Sigmoid colon (tissue), 4 donors: ENCODE results near the gene JAKMIP1.

ENCODE experiments used
- EP300 ChIP-seq, 4 donors: sonication (generic); formaldehyde crosslinking; IDR thresholded peaks; one replicate each; pipeline ENCODE4 v1.6.1; 2017; ENCODE audit warnings: antibody characterized with exemption in 4 of 4
- POLR2A ChIP-seq, 2 donors: fragments of 450-650 bp; IDR thresholded peaks; one replicate each; pipeline ENCODE4 v1.6.1; 2016; ENCODE audit warnings: antibody characterized with exemption in 2 of 2, mild to moderate bottlenecking in 2 of 2, moderate library complexity in 2 of 2
- TF ChIP-seq, protein P1 (sequence below), 4 experiments: fragments of 450-650 bp in 3 of 4; fragments of 200-600 bp in 1 of 4; IDR thresholded peaks; one replicate each; pipeline ENCODE4 v1.5.1; 2016 to 2019; ENCODE audit warnings: antibody characterized with exemption in 4 of 4, mild to moderate bottlenecking in 3 of 4, moderate library complexity in 2 of 4

DNA sequence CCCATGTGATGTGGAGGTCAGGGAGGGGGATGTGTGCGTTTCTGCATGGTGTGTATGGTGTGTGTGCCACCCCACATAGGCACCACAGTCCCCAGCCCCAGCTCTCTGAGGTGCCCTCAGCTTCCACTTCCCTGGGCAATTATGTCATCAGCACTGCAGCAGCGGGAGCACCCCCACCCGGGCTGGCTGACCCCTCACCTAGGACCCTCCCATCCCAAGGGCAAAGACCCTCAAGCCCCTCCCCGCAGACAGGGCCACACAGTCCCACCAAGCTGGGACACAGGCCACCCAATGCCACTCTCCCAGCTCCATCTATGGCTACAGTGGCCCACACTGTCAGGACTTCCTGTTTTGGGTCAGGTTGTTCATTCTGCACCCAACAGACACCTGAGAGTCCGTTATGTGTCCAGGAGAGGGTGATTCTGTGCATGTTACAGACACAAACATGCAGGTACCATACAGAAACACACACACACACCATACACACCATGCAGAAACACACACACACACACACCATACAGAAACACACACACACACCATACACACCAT is 75.2 kb downstream of the JAKMIP1 start:
- TF ChIP-seq, protein P1, sequence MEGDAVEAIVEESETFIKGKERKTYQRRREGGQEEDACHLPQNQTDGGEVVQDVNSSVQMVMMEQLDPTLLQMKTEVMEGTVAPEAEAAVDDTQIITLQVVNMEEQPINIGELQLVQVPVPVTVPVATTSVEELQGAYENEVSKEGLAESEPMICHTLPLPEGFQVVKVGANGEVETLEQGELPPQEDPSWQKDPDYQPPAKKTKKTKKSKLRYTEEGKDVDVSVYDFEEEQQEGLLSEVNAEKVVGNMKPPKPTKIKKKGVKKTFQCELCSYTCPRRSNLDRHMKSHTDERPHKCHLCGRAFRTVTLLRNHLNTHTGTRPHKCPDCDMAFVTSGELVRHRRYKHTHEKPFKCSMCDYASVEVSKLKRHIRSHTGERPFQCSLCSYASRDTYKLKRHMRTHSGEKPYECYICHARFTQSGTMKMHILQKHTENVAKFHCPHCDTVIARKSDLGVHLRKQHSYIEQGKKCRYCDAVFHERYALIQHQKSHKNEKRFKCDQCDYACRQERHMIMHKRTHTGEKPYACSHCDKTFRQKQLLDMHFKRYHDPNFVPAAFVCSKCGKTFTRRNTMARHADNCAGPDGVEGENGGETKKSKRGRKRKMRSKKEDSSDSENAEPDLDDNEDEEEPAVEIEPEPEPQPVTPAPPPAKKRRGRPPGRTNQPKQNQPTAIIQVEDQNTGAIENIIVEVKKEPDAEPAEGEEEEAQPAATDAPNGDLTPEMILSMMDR (IDR thresholded peaks at IDR 0.05) = no peak
- TF ChIP-seq EP300 (IDR thresholded peaks at IDR 0.05) = no peak
- no peak for TF ChIP-seq POLR2A (IDR thresholded peaks at IDR 0.05)
